ENCODE results near the gene LHX3.

GRCh38 chr9:136163248-136163850, 41.6 kb downstream of the LHX3 start:
- no peak for TF ChIP-seq CTCF (conservative IDR thresholded peaks at IDR 0.05; ENCODE audit: low read depth, low read length)
- no peak for TF ChIP-seq EZH2 (IDR thresholded peaks at IDR 0.05; ENCODE audit: borderline replicate concordance, low read depth, low read length, poor library complexity, severe bottlenecking)

Measured in A673 (cell line).